HEK293 (cell line): ENCODE measurements around the gene MCRIP2.

Experiments used
- CTCF ChIA-PET: fragments of 350-600 bp; formaldehyde crosslinking; extraction: SDS; loops from one replicate; lab custom pipeline; 2021; ENCODE audit warnings: antibody characterized with exemption; lab: Yijun Ruan, JAX
- POLR2A ChIA-PET: fragments of 300-600 bp; formaldehyde crosslinking; extraction: SDS; loops from one replicate; lab custom pipeline; 2020; ENCODE audit warnings: antibody characterized with exemption, inconsistent platforms; lab: Yijun Ruan, JAX
- H3K27ac ChIP-seq: fragments of 200-500 bp; sonication (Bioruptor generic); 2 replicates; pipeline ENCODE4 v1.5.1; 2014; ENCODE audit warnings: low read depth, low read length, control low read depth, inconsistent platforms; ENCODE audit errors: extremely low read depth
- H3K36me3 ChIP-seq, 2 experiments: fragments of 200-500 bp in 1 of 2; sonication (Bioruptor generic) in 1 of 2; 1 replicate in 1 of 2; 2 replicates in 1 of 2; pipeline ENCODE4 v1.5.1; 2014 to 2017; ENCODE audit warnings: inconsistent platforms in 2 of 2, low read length in 2 of 2; ENCODE audit not compliant: control insufficient read depth in 2 of 2, insufficient read depth in 1 of 2
- H3K4me1 ChIP-seq: fragments of 200-500 bp; sonication (Bioruptor generic); 2 replicates; pipeline ENCODE4 v1.5.1; 2014; ENCODE audit warnings: mild to moderate bottlenecking, low read length, inconsistent platforms; ENCODE audit not compliant: control insufficient read depth, insufficient read depth
- H3K4me3 ChIP-seq: 2 replicates; pipeline ENCODE4 v1.5.1; 2011; ENCODE audit warnings: low read depth, mild to moderate bottlenecking, control low read depth, low read length, moderate library complexity
- H3K9me3 ChIP-seq: fragments of 200-500 bp; sonication (Bioruptor generic); 2 replicates; pipeline ENCODE4 v1.5.1; 2014; ENCODE audit warnings: low read depth, low read length, inconsistent platforms; ENCODE audit not compliant: control insufficient read depth, insufficient read depth
- GLIS1 ChIP-seq: fragments of 450-650 bp; formaldehyde crosslinking; IDR thresholded peaks from 2 replicates; pipeline ENCODE4 v1.5.1; 2016; ENCODE audit warnings: missing biosample characterization, missing genetic modification characterization
- IKZF3 ChIP-seq: fragments of 450-650 bp; IDR thresholded peaks from 2 replicates; pipeline ENCODE4 v1.5.0; 2018; ENCODE audit warnings: missing biosample characterization, mild to moderate bottlenecking, missing genetic modification characterization, moderate library complexity
- SETDB1 ChIP-seq: IDR thresholded peaks from one replicate; pipeline ENCODE4 v1.6.1; 2017; ENCODE audit warnings: mild to moderate bottlenecking, low read length, moderate library complexity, mixed read lengths; ENCODE audit not compliant: insufficient read length
- ZBTB1 ChIP-seq: fragments of 450-650 bp; formaldehyde crosslinking; IDR thresholded peaks from 2 replicates; pipeline ENCODE4 v1.5.1; 2016; ENCODE audit warnings: missing biosample characterization, missing genetic modification characterization
- ZFP37 ChIP-seq: fragments of 450-650 bp; formaldehyde crosslinking; IDR thresholded peaks from 2 replicates; pipeline ENCODE4 v1.5.1; 2016; ENCODE audit warnings: missing biosample characterization, missing genetic modification characterization
- ZNF133 ChIP-seq: fragments of 450-650 bp; formaldehyde crosslinking; IDR thresholded peaks from 2 replicates; pipeline ENCODE4 v1.5.1; 2016; ENCODE audit warnings: missing biosample characterization, missing genetic modification characterization
- ZNF211 ChIP-seq: fragments of 450-650 bp; formaldehyde crosslinking; IDR thresholded peaks from 2 replicates; pipeline ENCODE4 v1.5.1; 2016; ENCODE audit warnings: low read depth, missing biosample characterization, missing genetic modification characterization
- ZNF239 ChIP-seq: fragments of 450-650 bp; formaldehyde crosslinking; IDR thresholded peaks from 2 replicates; pipeline ENCODE4 v1.5.1; 2016; ENCODE audit warnings: missing biosample characterization, missing genetic modification characterization
- ZNF248 ChIP-seq: fragments of 450-650 bp; formaldehyde crosslinking; IDR thresholded peaks from 2 replicates; pipeline ENCODE4 v1.5.1; 2017; ENCODE audit warnings: missing biosample characterization, missing genetic modification characterization
- ZNF266 ChIP-seq: fragments of 450-650 bp; formaldehyde crosslinking; IDR thresholded peaks from 2 replicates; pipeline ENCODE4 v1.5.1; 2016; ENCODE audit warnings: missing biosample characterization, missing genetic modification characterization, low read depth
- ZNF311 ChIP-seq: fragments of 450-650 bp; formaldehyde crosslinking; IDR thresholded peaks from 2 replicates; pipeline ENCODE4 v1.5.1; 2017; ENCODE audit warnings: missing biosample characterization, missing genetic modification characterization, borderline replicate concordance
- ZNF473 ChIP-seq: fragments of 450-650 bp; formaldehyde crosslinking; IDR thresholded peaks from 2 replicates; pipeline ENCODE4 v1.5.1; 2017; ENCODE audit warnings: missing biosample characterization, missing genetic modification characterization
- ZNF521 ChIP-seq: fragments of 450-650 bp; formaldehyde crosslinking; IDR thresholded peaks from 2 replicates; pipeline ENCODE4 v1.5.1; 2017; ENCODE audit warnings: missing biosample characterization, mild to moderate bottlenecking, missing genetic modification characterization
- ZNF530 ChIP-seq: fragments of 450-650 bp; formaldehyde crosslinking; IDR thresholded peaks from 2 replicates; pipeline ENCODE4 v1.5.1; 2016; ENCODE audit warnings: low read depth, missing biosample characterization, missing genetic modification characterization
- ZNF558 ChIP-seq: fragments of 450-650 bp; formaldehyde crosslinking; IDR thresholded peaks from 2 replicates; pipeline ENCODE4 v1.5.1; 2016; ENCODE audit warnings: missing biosample characterization, missing genetic modification characterization
- ZNF585B ChIP-seq: fragments of 450-650 bp; formaldehyde crosslinking; IDR thresholded peaks from 2 replicates; pipeline ENCODE4 v1.5.1; 2016; ENCODE audit warnings: missing biosample characterization, missing genetic modification characterization
- ZNF600 ChIP-seq: fragments of 450-650 bp; formaldehyde crosslinking; IDR thresholded peaks from 2 replicates; pipeline ENCODE4 v1.5.1; 2016; ENCODE audit warnings: missing biosample characterization, missing genetic modification characterization
- ZNF621 ChIP-seq: fragments of 450-650 bp; formaldehyde crosslinking; IDR thresholded peaks from 2 replicates; pipeline ENCODE4 v1.5.1; 2017; ENCODE audit warnings: missing biosample characterization, missing genetic modification characterization
- ZNF664 ChIP-seq: fragments of 450-650 bp; formaldehyde crosslinking; IDR thresholded peaks from 2 replicates; pipeline ENCODE4 v1.5.1; 2016; ENCODE audit warnings: missing biosample characterization, missing genetic modification characterization
- ZNF768 ChIP-seq: fragments of 450-650 bp; formaldehyde crosslinking; IDR thresholded peaks from 2 replicates; pipeline ENCODE4 v1.5.1; 2018; ENCODE audit warnings: missing biosample characterization, mild to moderate bottlenecking, missing genetic modification characterization
- TF ChIP-seq, protein P1 (sequence below): fragments of 450-650 bp; formaldehyde crosslinking; IDR thresholded peaks from 2 replicates; pipeline ENCODE4 v1.5.1; 2016; ENCODE audit warnings: missing biosample characterization, missing genetic modification characterization, borderline replicate concordance
- TF ChIP-seq, protein P2 (sequence below): fragments of 450-650 bp; IDR thresholded peaks from 2 replicates; pipeline ENCODE4 v1.5.1; 2018; ENCODE audit warnings: missing biosample characterization, mild to moderate bottlenecking, missing genetic modification characterization
- TF ChIP-seq, protein P3 (sequence below): IDR thresholded peaks from 2 replicates; pipeline ENCODE4 v1.6.1; 2011; ENCODE audit warnings: mild to moderate bottlenecking, low read depth, low read length, borderline replicate concordance
- TF ChIP-seq, protein P4 (sequence below): sonication (generic); formaldehyde crosslinking; IDR thresholded peaks from 2 replicates; pipeline ENCODE4 v1.8.1; 2022; ENCODE audit warnings: mild to moderate bottlenecking, moderate library complexity, missing genetic modification reagents
- TF ChIP-seq, protein P5 (sequence below): fragments of 450-650 bp; formaldehyde crosslinking; conservative IDR thresholded peaks from 2 replicates; pipeline ENCODE4 v1.5.1; 2016; ENCODE audit warnings: low read depth, missing biosample characterization, missing genetic modification characterization
- TF ChIP-seq, protein P6 (sequence below): fragments of 450-650 bp; formaldehyde crosslinking; IDR thresholded peaks from 2 replicates; pipeline ENCODE4 v1.5.1; 2017; ENCODE audit warnings: missing biosample characterization, missing genetic modification characterization

Gene MCRIP2

DNA sequence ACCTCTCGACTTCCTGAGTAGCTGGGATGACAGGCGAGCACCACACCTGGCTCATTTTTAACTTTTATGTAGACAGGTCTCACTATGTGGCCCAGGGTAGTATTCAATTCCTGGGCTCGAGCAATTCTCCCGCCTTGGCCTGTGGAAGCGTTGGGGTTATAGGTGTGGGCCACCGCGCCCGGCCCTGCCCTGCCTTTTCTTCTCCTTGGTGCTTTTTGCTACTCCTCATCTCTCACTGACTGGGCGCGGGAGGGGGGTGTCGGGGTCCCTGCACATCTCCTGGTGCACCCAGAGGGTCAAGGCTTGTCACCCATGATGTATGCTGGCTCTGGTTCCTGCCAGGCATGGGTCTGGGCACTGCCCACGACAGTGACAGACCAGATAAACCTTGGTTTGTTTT, 2.9 kb downstream of the MCRIP2 start:
- Histone ChIP-seq H3K4me3 (no peak overlapping the region), H3K36me3 (peaks cover 0 to 7% of the 10 kb centered on the region in 2 experiments; a peak in 2 of 3 replicates), H3K27ac (no peak overlapping the region), H3K9me3 (no peaks in the 10 kb centered on the region), H3K4me1 (peaks cover 9% of the 10 kb centered on the region; the same call in 1 of the 2 replicates)
- ChIA-PET CTCF (no interaction called here), POLR2A (no interaction called here)
- TF ChIP-seq ZNF600 (tag by site-specific recombination) (no peak), ZNF521 (no peak), ZNF311 (no peak), SETDB1 (no peak), IKZF3 (tag by site-specific recombination) (no peak), ZNF664 (tag by site-specific recombination) (no peak), GLIS1 (tag by site-specific recombination) (no peak), ZNF211 (tag by site-specific recombination) (no peak), ZNF239 (tag by site-specific recombination) (no peak), ZNF585B (tag by site-specific recombination) (no peak), ZNF530 (tag by site-specific recombination) (no peak), ZNF133 (tag by site-specific recombination) (no peak), ZBTB1 (tag by site-specific recombination) (no peak), ZNF558 (tag by site-specific recombination) (no peak), ZNF473 (tag by site-specific recombination) (no peak)
- TF ChIP-seq, protein P1, sequence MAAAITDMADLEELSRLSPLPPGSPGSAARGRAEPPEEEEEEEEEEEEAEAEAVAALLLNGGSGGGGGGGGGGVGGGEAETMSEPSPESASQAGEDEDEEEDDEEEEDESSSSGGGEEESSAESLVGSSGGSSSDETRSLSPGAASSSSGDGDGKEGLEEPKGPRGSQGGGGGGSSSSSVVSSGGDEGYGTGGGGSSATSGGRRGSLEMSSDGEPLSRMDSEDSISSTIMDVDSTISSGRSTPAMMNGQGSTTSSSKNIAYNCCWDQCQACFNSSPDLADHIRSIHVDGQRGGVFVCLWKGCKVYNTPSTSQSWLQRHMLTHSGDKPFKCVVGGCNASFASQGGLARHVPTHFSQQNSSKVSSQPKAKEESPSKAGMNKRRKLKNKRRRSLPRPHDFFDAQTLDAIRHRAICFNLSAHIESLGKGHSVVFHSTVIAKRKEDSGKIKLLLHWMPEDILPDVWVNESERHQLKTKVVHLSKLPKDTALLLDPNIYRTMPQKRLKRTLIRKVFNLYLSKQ (tag by site-specific recombination) = no peak
- TF ChIP-seq, protein P2, sequence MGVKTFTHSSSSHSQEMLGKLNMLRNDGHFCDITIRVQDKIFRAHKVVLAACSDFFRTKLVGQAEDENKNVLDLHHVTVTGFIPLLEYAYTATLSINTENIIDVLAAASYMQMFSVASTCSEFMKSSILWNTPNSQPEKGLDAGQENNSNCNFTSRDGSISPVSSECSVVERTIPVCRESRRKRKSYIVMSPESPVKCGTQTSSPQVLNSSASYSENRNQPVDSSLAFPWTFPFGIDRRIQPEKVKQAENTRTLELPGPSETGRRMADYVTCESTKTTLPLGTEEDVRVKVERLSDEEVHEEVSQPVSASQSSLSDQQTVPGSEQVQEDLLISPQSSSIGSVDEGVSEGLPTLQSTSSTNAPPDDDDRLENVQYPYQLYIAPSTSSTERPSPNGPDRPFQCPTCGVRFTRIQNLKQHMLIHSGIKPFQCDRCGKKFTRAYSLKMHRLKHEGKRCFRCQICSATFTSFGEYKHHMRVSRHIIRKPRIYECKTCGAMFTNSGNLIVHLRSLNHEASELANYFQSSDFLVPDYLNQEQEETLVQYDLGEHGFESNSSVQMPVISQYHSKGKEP = no peak
- TF ChIP-seq, protein P3, sequence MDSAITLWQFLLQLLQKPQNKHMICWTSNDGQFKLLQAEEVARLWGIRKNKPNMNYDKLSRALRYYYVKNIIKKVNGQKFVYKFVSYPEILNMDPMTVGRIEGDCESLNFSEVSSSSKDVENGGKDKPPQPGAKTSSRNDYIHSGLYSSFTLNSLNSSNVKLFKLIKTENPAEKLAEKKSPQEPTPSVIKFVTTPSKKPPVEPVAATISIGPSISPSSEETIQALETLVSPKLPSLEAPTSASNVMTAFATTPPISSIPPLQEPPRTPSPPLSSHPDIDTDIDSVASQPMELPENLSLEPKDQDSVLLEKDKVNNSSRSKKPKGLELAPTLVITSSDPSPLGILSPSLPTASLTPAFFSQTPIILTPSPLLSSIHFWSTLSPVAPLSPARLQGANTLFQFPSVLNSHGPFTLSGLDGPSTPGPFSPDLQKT = no peak
- TF ChIP-seq, protein P4, sequence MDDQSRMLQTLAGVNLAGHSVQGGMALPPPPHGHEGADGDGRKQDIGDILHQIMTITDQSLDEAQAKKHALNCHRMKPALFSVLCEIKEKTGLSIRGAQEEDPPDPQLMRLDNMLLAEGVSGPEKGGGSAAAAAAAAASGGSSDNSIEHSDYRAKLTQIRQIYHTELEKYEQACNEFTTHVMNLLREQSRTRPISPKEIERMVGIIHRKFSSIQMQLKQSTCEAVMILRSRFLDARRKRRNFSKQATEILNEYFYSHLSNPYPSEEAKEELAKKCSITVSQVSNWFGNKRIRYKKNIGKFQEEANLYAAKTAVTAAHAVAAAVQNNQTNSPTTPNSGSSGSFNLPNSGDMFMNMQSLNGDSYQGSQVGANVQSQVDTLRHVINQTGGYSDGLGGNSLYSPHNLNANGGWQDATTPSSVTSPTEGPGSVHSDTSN (CRISPR knock-in tag) = no peak

DNA sequence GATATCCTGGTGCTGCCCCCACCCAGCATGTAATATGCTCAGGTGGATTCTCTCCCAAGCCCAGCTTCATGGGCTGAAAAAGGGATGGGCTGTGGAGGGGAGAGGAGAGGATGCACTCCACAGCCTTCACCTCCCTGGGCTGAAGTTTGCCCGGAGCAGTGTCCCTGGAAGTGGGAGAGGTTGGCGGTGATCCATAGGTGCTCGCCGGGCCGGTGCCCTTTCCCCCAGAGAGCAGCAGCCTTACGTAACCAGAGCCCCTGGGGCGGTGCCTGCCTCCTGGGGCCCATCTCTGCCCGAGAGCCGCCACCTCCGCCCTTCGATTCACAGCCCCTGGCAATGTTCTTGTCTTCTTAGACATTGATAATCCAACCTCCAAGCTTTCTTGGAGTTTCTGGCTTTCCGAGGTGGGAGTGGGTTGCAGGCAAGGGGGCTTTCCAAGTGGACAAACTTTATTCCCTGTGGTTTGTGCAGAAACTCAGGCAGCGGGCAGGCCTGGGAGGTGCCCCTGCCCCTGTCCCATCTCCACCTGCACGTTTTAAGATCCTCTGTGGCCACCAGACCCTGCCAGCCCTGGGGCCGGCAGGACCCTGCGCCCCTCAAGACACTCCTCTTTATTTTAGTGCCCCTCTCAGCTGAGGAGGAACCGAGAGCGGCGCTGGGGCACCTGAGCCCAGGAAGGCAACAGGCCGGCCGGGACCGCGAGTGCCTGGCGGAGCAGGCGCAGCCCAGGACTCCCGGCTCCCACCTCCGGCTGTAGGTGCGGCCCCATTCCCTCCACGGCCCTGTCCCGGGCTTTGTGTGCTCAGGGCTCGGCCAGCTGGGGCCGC, 4.4 kb downstream of the MCRIP2 start:
- H3K4me3 ChIP-seq = no peak overlapping the region
- CTCF ChIA-PET = no interaction called here
- peaks cover 0 to 7% of the 10 kb centered on the region in 2 experiments; a peak in 2 of 3 replicates for H3K36me3 ChIP-seq
- H3K4me1 ChIP-seq = peaks cover 9% of the 10 kb centered on the region; the same call in 1 of the 2 replicates
- POLR2A ChIA-PET = interaction anchor here (1.5 kb wide), 1 partner anchor 9 kb away, joined by 3 read pairs; no protein-coding TSS in a partner anchor
- H3K27ac ChIP-seq = peak overlapping the region; percentile 31; the same call in 1 of the 2 replicates
- no peaks in the 10 kb centered on the region for H3K9me3 ChIP-seq
- TF ChIP-seq, protein P5, sequence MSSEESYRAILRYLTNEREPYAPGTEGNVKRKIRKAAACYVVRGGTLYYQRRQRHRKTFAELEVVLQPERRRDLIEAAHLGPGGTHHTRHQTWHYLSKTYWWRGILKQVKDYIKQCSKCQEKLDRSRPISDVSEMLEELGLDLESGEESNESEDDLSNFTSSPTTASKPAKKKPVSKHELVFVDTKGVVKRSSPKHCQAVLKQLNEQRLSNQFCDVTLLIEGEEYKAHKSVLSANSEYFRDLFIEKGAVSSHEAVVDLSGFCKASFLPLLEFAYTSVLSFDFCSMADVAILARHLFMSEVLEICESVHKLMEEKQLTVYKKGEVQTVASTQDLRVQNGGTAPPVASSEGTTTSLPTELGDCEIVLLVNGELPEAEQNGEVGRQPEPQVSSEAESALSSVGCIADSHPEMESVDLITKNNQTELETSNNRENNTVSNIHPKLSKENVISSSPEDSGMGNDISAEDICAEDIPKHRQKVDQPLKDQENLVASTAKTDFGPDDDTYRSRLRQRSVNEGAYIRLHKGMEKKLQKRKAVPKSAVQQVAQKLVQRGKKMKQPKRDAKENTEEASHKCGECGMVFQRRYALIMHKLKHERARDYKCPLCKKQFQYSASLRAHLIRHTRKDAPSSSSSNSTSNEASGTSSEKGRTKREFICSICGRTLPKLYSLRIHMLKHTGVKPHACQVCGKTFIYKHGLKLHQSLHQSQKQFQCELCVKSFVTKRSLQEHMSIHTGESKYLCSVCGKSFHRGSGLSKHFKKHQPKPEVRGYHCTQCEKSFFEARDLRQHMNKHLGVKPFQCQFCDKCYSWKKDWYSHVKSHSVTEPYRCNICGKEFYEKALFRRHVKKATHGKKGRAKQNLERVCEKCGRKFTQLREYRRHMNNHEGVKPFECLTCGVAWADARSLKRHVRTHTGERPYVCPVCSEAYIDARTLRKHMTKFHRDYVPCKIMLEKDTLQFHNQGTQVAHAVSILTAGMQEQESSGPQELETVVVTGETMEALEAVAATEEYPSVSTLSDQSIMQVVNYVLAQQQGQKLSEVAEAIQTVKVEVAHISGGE (tag by site-specific recombination) = no peak
- TF ChIP-seq ZNF621 (tag by site-specific recombination) (no peak), ZNF248 (no peak), ZFP37 (tag by site-specific recombination) (no peak), ZNF266 (tag by site-specific recombination) (no peak), ZNF768 (tag by site-specific recombination) (no peak)
- TF ChIP-seq, protein P6, sequence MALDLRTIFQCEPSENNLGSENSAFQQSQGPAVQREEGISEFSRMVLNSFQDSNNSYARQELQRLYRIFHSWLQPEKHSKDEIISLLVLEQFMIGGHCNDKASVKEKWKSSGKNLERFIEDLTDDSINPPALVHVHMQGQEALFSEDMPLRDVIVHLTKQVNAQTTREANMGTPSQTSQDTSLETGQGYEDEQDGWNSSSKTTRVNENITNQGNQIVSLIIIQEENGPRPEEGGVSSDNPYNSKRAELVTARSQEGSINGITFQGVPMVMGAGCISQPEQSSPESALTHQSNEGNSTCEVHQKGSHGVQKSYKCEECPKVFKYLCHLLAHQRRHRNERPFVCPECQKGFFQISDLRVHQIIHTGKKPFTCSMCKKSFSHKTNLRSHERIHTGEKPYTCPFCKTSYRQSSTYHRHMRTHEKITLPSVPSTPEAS (tag by site-specific recombination) = no peak
